ENCODE measurements around the gene SAP30. TPM values are rescaled to one million over a fixed set of nuclear protein-coding genes. Genes with fewer than 3 reads are reported as not detected.

Gene SAP30
- total and polyA plus RNA-seq, 9 of the 15 experiments (the other 6 are each of a cell fraction or from before 2014, with no cell fraction given), result 5.9 to 51.1 (median 32.6) TPM

DNA sequence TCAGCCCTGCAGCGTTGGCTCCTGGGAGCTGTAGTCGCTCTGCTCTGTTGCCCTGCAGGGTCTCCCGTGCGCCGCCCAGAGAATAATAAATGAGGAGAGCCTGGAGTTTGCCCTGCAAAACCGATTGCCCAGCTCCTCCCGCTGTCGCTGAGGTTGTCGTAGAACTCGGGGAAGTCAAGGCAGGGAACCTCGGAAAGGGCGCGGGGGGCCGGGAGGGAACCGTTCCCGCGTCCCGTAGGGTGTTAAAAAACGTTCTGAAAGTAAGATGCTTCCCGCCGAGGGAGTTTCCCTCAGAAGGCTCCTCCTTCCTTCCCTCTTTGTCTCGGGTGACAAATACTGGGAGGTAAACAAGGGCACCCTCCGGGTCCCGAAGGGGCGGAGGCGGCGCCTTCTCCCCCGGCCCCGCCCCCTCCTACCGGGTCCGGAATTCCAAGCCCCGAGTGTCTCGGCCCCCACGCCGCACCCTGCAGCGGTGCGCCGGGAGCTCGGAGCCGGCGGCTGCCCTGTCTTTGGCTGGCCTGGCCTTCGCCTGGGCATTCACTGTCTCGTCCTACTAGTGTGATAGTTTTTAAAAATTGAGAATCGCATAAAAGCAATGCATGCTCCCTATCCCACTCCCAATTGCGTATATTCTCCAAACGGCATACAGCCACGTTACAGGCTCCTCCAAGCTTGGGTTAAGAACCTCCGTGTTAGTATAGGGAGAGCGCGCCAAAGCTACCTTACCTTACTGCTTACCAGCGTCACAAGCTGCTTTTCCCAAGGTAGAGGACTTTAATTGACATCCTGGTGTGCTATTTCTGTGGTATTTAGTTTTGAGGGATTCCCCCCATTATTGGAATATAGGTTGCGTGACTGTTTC, 35.6 kb upstream of the SAP30 start (continued):
- TF ChIP-seq RBFOX2 (IDR thresholded peaks at IDR 0.05; ENCODE audit: low read depth, low read length) (peak; percentile 80), TEAD1 (CRISPR knock-in tag; IDR thresholded peaks at IDR 0.05) (peak in 1 of 2 experiments; percentile 98; a peak in 2 of 4 replicates), ZNF77 (CRISPR knock-in tag; IDR thresholded peaks at IDR 0.05) (no peak), ZNF282 (CRISPR knock-in tag; IDR thresholded peaks at IDR 0.05) (no peak), STAT5B (CRISPR knock-in tag; IDR thresholded peaks at IDR 0.05) (no peak), PYGO2 (tag; IDR thresholded peaks at IDR 0.05) (no peak), ZNF274 (IDR thresholded peaks at IDR 0.05; ENCODE audit: borderline replicate concordance, low read depth, low read length) (no peak), CCNT2 (IDR thresholded peaks at IDR 0.05; ENCODE audit: borderline replicate concordance, extremely low read depth, insufficient read length, low read depth, low read length) (peak; percentile 89), TCF3 (CRISPR knock-in tag; IDR thresholded peaks at IDR 0.05) (no peak), JUN (IDR thresholded peaks at IDR 0.05; ENCODE audit: borderline replicate concordance, low read depth, low read length) (0 out of 2 replicates have a peak, but pooled peaks have one; percentile 30), JUN (CRISPR knock-in tag; IDR thresholded peaks at IDR 0.05; ENCODE audit: borderline replicate concordance) (no peak), MTA2 (IDR thresholded peaks at IDR 0.05; ENCODE audit: low read depth) (no peak), ZNF174 (CRISPR knock-in tag; IDR thresholded peaks at IDR 0.05) (no peak), FOXK1 (CRISPR knock-in tag; IDR thresholded peaks at IDR 0.05; ENCODE audit: borderline replicate concordance) (peak; percentile 86), TCF7 (IDR thresholded peaks at IDR 0.05; ENCODE audit: borderline replicate concordance) (no peak), ZNF316 (IDR thresholded peaks at IDR 0.05) (0 out of 2 replicates have a peak, but pooled peaks have one; percentile 1)
- TF ChIP-seq, protein P1, sequence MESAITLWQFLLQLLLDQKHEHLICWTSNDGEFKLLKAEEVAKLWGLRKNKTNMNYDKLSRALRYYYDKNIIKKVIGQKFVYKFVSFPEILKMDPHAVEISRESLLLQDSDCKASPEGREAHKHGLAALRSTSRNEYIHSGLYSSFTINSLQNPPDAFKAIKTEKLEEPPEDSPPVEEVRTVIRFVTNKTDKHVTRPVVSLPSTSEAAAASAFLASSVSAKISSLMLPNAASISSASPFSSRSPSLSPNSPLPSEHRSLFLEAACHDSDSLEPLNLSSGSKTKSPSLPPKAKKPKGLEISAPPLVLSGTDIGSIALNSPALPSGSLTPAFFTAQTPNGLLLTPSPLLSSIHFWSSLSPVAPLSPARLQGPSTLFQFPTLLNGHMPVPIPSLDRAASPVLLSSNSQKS (CRISPR knock-in tag; IDR thresholded peaks at IDR 0.05), result no peak
- TF ChIP-seq, protein P2, sequence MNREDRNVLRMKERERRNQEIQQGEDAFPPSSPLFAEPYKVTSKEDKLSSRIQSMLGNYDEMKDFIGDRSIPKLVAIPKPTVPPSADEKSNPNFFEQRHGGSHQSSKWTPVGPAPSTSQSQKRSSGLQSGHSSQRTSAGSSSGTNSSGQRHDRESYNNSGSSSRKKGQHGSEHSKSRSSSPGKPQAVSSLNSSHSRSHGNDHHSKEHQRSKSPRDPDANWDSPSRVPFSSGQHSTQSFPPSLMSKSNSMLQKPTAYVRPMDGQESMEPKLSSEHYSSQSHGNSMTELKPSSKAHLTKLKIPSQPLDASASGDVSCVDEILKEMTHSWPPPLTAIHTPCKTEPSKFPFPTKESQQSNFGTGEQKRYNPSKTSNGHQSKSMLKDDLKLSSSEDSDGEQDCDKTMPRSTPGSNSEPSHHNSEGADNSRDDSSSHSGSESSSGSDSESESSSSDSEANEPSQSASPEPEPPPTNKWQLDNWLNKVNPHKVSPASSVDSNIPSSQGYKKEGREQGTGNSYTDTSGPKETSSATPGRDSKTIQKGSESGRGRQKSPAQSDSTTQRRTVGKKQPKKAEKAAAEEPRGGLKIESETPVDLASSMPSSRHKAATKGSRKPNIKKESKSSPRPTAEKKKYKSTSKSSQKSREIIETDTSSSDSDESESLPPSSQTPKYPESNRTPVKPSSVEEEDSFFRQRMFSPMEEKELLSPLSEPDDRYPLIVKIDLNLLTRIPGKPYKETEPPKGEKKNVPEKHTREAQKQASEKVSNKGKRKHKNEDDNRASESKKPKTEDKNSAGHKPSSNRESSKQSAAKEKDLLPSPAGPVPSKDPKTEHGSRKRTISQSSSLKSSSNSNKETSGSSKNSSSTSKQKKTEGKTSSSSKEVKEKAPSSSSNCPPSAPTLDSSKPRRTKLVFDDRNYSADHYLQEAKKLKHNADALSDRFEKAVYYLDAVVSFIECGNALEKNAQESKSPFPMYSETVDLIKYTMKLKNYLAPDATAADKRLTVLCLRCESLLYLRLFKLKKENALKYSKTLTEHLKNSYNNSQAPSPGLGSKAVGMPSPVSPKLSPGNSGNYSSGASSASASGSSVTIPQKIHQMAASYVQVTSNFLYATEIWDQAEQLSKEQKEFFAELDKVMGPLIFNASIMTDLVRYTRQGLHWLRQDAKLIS (CRISPR knock-in tag; IDR thresholded peaks at IDR 0.05), result no peak; the same call in 1 of the 2 replicates
- TF ChIP-seq, protein P3, sequence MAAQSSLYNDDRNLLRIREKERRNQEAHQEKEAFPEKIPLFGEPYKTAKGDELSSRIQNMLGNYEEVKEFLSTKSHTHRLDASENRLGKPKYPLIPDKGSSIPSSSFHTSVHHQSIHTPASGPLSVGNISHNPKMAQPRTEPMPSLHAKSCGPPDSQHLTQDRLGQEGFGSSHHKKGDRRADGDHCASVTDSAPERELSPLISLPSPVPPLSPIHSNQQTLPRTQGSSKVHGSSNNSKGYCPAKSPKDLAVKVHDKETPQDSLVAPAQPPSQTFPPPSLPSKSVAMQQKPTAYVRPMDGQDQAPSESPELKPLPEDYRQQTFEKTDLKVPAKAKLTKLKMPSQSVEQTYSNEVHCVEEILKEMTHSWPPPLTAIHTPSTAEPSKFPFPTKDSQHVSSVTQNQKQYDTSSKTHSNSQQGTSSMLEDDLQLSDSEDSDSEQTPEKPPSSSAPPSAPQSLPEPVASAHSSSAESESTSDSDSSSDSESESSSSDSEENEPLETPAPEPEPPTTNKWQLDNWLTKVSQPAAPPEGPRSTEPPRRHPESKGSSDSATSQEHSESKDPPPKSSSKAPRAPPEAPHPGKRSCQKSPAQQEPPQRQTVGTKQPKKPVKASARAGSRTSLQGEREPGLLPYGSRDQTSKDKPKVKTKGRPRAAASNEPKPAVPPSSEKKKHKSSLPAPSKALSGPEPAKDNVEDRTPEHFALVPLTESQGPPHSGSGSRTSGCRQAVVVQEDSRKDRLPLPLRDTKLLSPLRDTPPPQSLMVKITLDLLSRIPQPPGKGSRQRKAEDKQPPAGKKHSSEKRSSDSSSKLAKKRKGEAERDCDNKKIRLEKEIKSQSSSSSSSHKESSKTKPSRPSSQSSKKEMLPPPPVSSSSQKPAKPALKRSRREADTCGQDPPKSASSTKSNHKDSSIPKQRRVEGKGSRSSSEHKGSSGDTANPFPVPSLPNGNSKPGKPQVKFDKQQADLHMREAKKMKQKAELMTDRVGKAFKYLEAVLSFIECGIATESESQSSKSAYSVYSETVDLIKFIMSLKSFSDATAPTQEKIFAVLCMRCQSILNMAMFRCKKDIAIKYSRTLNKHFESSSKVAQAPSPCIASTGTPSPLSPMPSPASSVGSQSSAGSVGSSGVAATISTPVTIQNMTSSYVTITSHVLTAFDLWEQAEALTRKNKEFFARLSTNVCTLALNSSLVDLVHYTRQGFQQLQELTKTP (IDR thresholded peaks at IDR 0.05; ENCODE audit: low read depth in 1 of 2, partially characterized antibody in 2 of 2), result peak in 1 of 2 experiments; percentile 20
